SK-N-MC (cell line): ENCODE measurements around the gene IL36G.

Experiments
- EZH2 ChIP-seq: fragments of 200-600 bp; sonication (generic); IDR thresholded peaks from one replicate; pipeline ENCODE4 v1.6.1; 2017; ENCODE audit warnings: antibody characterized with exemption
- FOXP2 ChIP-seq: optimal IDR thresholded peaks from 2 replicates; pipeline ENCODE3; 2011; ENCODE audit warnings: mild to moderate bottlenecking, moderate library complexity; ENCODE audit not compliant: insufficient read depth; ENCODE audit errors: extremely low read length, control extremely low read depth
- POLR2AphosphoS5 ChIP-seq: IDR thresholded peaks from 2 replicates; pipeline ENCODE4 v1.6.1; 2012; ENCODE audit warnings: mild to moderate bottlenecking, low read depth, low read length, borderline replicate concordance

- TF ChIP-seq POLR2AphosphoS5: no peak
- no peak for TF ChIP-seq FOXP2
- TF ChIP-seq EZH2: no peak
Measured at GRCh38 chr2:112977559-112978056, at the start of gene IL36G.
